ENCODE results near the gene FBRS. TPM values are rescaled to one million over a fixed set of nuclear protein-coding genes. Genes with fewer than 3 reads are reported as not detected.

Gene FBRS
- total and polyA plus RNA-seq, 2 donors (not counting 3 experiments of a cell fraction or from before 2014, with no cell fraction given), result 15.5 to 68.6 TPM

- ChIA-PET CTCF (no interaction called here), POLR2A (no interaction called here)
- Histone ChIP-seq H3K4me3 (replicated peaks in 1 of 3; ENCODE audit: insufficient read depth in 1 of 3, low read depth in 1 of 3, low read length in 3 of 3) (no peak overlapping the region), H3K4me1 (ENCODE audit: control insufficient read depth, extremely low read depth, insufficient read depth, low read length) (peaks cover 5% of the 10 kb centered on the region), H3K36me3 (ENCODE audit: control insufficient read depth in 2 of 2, extremely low read depth in 1 of 2, insufficient read depth in 2 of 2, low read length in 2 of 2) (peaks cover 60 to 69% of the 10 kb centered on the region in 2 experiments), H3K4me2 (ENCODE audit: insufficient read depth, low read length) (no peak overlapping the region), H3K27me3 (ENCODE audit: control insufficient read depth in 2 of 2, insufficient read depth in 2 of 2, low read length in 2 of 2) (no peaks in the 10 kb centered on the region), H3K79me2 (ENCODE audit: control insufficient read depth, insufficient read depth, low read length) (peaks cover 10% of the 10 kb centered on the region), H4K20me1 (replicated peaks; ENCODE audit: control insufficient read depth, extremely low read depth, insufficient read depth, low read length) (no peaks in the 10 kb centered on the region), H2AFZ (ENCODE audit: low read depth, low read length) (no peak overlapping the region), H3K27ac (ENCODE audit: insufficient read depth, low read depth, low read length) (no peak overlapping the region), H3K9ac (replicated peaks; ENCODE audit: extremely low read depth, insufficient read depth, low read length) (no peak overlapping the region), H3K9me1 (replicated peaks; ENCODE audit: control insufficient read depth, extremely low read depth, insufficient read depth, low read length) (no peaks in the 10 kb centered on the region), H3K9me3 (replicated peaks; ENCODE audit: control insufficient read depth, insufficient read depth, low read length) (no peaks in the 10 kb centered on the region)
- intact Hi-C loops (cut with micrococcal nuclease), result no loop called here
- FAIRE-seq, result no peak
- BruUV-seq (replicated peaks), result no TSS peak
- dilution Hi-C loops (cut with MboI; ENCODE audit: extremely low pct_ligation_motif_present, low sequenced_read_pairs), result no loop called here
- no peak for DNase-seq (ENCODE audit: low read depth, low spot score)
- TF ChIP-seq EZH2 (IDR thresholded peaks at IDR 0.05; ENCODE audit: borderline replicate concordance, low read depth, low read length, severe bottlenecking) (no peak), POLR2A (IDR thresholded peaks at IDR 0.05; ENCODE audit: low read depth, low read length) (no peak), POLR2AphosphoS5 (IDR thresholded peaks at IDR 0.05; ENCODE audit: insufficient read depth, low read depth, low read length) (no peak), MYC (IDR thresholded peaks at IDR 0.05; ENCODE audit: low read depth, low read length) (no peak), GATA2 (IDR thresholded peaks at IDR 0.05; ENCODE audit: insufficient read depth, insufficient read length, low read depth, low read length) (no peak), FOS (IDR thresholded peaks at IDR 0.05; ENCODE audit: borderline replicate concordance, insufficient read depth, low read length) (no peak), CTCF (IDR thresholded peaks at IDR 0.05; ENCODE audit: extremely low read depth in 1 of 2, insufficient read depth in 1 of 2, low read depth in 1 of 2, low read length in 2 of 2) (no peak), JUN (IDR thresholded peaks at IDR 0.05; ENCODE audit: borderline replicate concordance, insufficient read depth, insufficient read length, low read depth) (no peak)
- TF ChIP-seq, protein P1, sequence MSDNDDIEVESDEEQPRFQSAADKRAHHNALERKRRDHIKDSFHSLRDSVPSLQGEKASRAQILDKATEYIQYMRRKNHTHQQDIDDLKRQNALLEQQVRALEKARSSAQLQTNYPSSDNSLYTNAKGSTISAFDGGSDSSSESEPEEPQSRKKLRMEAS (IDR thresholded peaks at IDR 0.05; ENCODE audit: insufficient read depth, insufficient read length), result no peak
These were observed 52.7 kb downstream of the FBRS start for GRCh38 chr16:30710971-30711370.

Measured in endothelial cell of umbilical vein (primary cell).